ENCODE results near the gene TMEM181.
"Not testable (repeated sequence)": the region's sequence is repeated elsewhere in the genome, so short reads cannot be mapped to it uniquely, and the experiment has no call there.

Gene TMEM181

DNA sequence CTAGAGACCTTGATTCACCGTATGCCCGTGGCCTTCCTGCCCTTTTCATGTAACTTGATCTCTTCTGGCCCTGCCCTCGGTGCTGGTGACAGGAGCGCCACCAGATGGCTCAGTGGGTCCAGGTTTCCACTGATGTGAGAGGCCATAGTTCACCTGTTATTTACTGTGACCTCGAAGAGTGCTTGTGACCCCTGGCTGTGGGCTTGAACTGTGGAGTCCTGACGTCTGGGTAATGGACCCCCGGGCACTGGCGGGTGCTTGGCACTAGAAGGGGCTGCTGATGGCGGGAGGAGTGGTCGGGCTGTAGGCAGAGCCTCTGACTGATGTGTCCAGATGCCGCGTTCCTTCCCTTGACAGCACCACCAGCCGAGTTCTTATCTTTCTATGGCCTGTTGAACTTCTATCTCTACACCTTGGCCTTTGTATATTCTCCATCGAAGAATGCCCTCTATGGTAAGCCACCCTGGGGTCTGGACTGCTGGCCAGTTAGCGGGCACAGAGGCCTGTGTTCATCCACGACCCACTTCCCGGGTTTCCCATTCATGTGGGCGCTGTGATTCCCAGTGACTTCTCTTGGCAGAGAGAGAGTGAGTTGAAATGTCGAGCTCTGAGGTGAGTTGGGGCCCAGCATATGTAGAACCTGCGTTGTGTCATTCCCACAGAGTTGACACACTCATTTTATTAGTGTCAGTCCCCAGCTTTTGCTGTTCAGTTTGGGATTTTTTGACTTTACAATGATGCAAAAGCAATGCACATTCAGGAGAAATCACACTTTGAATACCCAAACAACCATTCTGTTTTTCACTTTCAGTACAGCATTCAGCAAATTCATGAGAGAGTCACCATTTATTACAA is 69.7 kb downstream of the TMEM181 start:
- TF ChIP-seq, protein P1, sequence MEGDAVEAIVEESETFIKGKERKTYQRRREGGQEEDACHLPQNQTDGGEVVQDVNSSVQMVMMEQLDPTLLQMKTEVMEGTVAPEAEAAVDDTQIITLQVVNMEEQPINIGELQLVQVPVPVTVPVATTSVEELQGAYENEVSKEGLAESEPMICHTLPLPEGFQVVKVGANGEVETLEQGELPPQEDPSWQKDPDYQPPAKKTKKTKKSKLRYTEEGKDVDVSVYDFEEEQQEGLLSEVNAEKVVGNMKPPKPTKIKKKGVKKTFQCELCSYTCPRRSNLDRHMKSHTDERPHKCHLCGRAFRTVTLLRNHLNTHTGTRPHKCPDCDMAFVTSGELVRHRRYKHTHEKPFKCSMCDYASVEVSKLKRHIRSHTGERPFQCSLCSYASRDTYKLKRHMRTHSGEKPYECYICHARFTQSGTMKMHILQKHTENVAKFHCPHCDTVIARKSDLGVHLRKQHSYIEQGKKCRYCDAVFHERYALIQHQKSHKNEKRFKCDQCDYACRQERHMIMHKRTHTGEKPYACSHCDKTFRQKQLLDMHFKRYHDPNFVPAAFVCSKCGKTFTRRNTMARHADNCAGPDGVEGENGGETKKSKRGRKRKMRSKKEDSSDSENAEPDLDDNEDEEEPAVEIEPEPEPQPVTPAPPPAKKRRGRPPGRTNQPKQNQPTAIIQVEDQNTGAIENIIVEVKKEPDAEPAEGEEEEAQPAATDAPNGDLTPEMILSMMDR (IDR thresholded peaks at IDR 0.05; ENCODE audit: low read depth, low read length) = no peak

GRCh38 chr6:158630938-158631616 is 71.2 kb downstream of the TMEM181 start:
- TF ChIP-seq, protein P1 (IDR thresholded peaks at IDR 0.05; ENCODE audit: low read depth, low read length) = no peak
- peak overlapping the region; percentile 27 for H3K4me3 ChIP-seq (ENCODE audit: low read depth, low read length)

More for the DNA sequence above, 69.7 kb downstream of the TMEM181 start:
- no peak overlapping the region for H3K4me3 ChIP-seq (ENCODE audit: low read depth, low read length)

DNA sequence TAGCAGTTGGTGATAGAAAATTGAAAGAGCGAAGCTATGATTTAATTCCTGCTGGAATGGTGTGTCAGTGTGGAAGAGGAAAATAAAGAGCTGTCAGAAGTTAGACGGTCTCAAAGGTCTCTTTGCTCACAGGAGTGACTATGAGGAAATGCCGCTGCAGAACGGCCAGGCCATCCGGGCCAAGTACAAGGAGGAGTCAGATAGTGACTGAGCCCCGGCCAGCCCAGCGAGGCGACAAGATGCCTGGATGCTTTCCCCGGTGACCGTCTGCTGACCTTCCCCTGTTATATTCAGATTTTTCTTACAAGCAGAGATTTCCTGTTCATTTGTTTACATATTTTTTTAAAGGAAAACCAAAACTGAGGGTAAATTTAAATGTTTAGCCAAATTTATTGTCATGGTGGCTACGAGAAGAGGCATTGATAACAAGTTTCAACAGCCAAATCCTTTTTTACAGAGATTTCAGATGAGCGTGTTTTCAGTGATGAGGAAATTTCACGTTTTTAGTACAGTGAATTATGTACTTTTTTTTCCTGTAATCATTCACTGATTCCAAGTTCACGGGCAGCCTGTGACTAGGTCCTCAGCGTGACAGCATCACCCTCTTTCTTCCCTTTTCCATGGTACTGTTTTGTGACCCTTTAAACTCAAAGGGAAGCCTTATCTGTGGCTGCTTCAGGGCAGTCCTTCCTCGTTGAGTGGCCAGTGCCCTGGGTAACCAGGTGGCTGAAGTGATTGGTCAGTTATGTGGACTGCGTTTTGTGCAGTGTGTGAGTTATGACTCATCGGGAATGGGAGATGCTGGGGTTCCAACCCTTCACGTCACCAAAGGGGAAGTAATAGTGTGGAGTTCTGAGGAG is 72.0 kb downstream of the TMEM181 start:
- H3K4me3 ChIP-seq (ENCODE audit: low read depth, low read length) = peak overlapping the region; percentile 27
- TF ChIP-seq, protein P1 (IDR thresholded peaks at IDR 0.05; ENCODE audit: low read depth, low read length) = no peak

DNA sequence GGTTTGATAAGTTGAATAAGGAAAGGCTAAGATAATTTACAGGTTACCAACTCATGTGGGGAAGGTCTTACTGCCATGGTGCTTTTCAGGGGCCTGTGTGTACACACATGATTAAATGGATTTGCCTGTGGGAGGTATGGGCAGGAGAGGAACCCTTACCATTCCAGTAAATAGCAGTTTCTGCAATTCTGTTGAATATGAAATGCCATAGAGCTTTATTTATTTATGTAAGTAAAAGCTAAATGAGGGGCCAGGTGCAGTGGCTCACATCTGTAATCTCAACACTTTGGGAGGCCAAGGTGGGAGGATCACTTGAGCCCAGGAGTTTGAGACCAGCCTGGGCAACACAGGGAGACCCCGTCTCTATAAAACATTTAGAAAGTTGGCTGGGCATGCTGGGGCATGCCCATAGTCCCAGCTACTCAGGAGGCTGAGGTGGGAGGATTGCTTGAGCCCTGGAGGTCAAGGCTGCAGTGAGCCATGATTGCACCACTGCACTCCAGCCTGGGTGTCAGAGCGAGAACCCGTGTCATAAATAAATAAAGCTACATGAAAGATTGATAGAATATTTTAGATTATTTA is 72.7 kb downstream of the TMEM181 start:
- not testable (repeated sequence) for H3K4me3 ChIP-seq (ENCODE audit: low read depth, low read length)

DNA sequence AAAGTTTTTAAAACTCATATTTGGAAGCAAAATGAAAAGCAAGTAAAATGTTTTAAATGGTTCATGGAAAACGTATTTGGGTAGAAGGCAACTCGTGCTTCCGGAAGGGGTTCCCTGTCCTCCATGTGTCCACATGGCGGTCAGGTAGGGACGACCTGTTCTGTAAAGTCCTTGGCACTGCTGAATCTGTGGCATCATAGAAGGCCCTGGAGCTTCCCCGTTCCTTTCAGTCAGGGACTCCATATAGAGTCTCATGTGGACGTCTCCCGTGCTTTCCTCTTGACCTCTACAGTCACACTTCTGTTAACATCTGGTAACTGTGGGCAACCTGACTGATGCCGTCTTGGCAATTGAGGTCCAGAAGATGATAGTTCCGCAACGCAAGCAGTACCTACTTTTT is 73.2 kb downstream of the TMEM181 start:
- no peak overlapping the region for H3K4me3 ChIP-seq (ENCODE audit: low read depth, low read length)
- TF ChIP-seq, protein P1 (IDR thresholded peaks at IDR 0.05; ENCODE audit: low read depth, low read length) = no peak

GRCh38 chr6:158634695-158635426 is 75.0 kb downstream of the TMEM181 start:
- TF ChIP-seq, protein P1 (IDR thresholded peaks at IDR 0.05; ENCODE audit: low read depth, low read length) = no peak
- H3K4me3 ChIP-seq (ENCODE audit: low read depth, low read length) = no peak overlapping the region

All from WI38 (cell line).